Measurements from ENCODE around the gene SLC66A2. TPM values are rescaled to one million over a fixed set of nuclear protein-coding genes. Genes with fewer than 3 reads are reported as not detected.
A peak's percentile ranks its signal among the peaks of the same experiment; 100 is the strongest.

Gene SLC66A2
- total RNA-seq, 1 experiment from 2014 or later = 13.0 TPM

- Histone ChIP-seq H3K79me2 (ENCODE audit: insufficient read depth, low read length) (no peaks in the 10 kb centered on the region), H2BK15ac (ENCODE audit: low read depth, low read length) (no peak overlapping the region), H3K79me1 (ENCODE audit: insufficient read depth, low read depth, low read length, poor library complexity, severe bottlenecking) (no peaks in the 10 kb centered on the region), H4K20me1 (ENCODE audit: control insufficient read depth, insufficient read depth, insufficient read length) (no peaks in the 10 kb centered on the region), H4K5ac (ENCODE audit: insufficient read length, low read depth, low read length) (no peak overlapping the region), H2BK12ac (ENCODE audit: insufficient read length, low read depth, low read length) (no peak overlapping the region), H3K9me3 (ENCODE audit: control insufficient read depth, low read depth, low read length) (no peaks in the 10 kb centered on the region), H2BK5ac (ENCODE audit: insufficient read length, low read length) (no peak overlapping the region), H3K4me2 (ENCODE audit: insufficient read depth, insufficient read length, low read length) (no peak overlapping the region), H3K23me2 (ENCODE audit: insufficient read length, low read depth, low read length, poor library complexity, severe bottlenecking) (no peaks in the 10 kb centered on the region), H4K91ac (ENCODE audit: insufficient read length, low read depth, low read length) (no peak overlapping the region), H2BK20ac (ENCODE audit: low read depth, low read length, poor library complexity, severe bottlenecking) (no peak overlapping the region), H3K9ac (ENCODE audit: extremely low read depth, insufficient read length, low read length) (no peak overlapping the region), H3K14ac (ENCODE audit: insufficient read depth, low read length) (no peak overlapping the region; the same call in 1 of the 2 replicates), H2AFZ (ENCODE audit: low read length) (no peak overlapping the region), H3T11ph (ENCODE audit: low read length) (no peak overlapping the region), H3K27ac (ENCODE audit: insufficient read length, low read depth, low read length) (no peak overlapping the region), H3K4me1 (ENCODE audit: insufficient read depth, low read length) (no peaks in the 10 kb centered on the region), H3K27me3 (ENCODE audit: insufficient read depth, low read length) (no peaks in the 10 kb centered on the region), H3K56ac (ENCODE audit: insufficient read length, low read depth, low read length) (no peak overlapping the region), H3K18ac (ENCODE audit: insufficient read length, low read depth, low read length) (no peak overlapping the region), H4K8ac (replicated peaks; ENCODE audit: insufficient read length, low read depth, low read length) (no peak overlapping the region), H2AK5ac (ENCODE audit: insufficient read length, low read length) (no peak overlapping the region), H3K23ac (ENCODE audit: insufficient read length, low read depth, low read length) (no peak overlapping the region), H2BK120ac (ENCODE audit: low read depth, low read length, poor library complexity, severe bottlenecking) (no peak overlapping the region), H3K4ac (ENCODE audit: low read depth, low read length) (no peak overlapping the region)
- no peak overlapping the region for H3K4me3 Mint-ChIP-seq
- no peaks in the 10 kb centered on the region; the same call in 1 of the 2 replicates for H3K27me3 Mint-ChIP-seq (ENCODE audit: low read depth)
- no peaks in the 10 kb centered on the region for H3K36me3 Mint-ChIP-seq (ENCODE audit: insufficient read depth in 1 of 3, low read depth in 3 of 3)
- peaks cover 0 to 16% of the 10 kb centered on the region in 2 experiments; a peak in 2 of 4 replicates for H3K4me1 Mint-ChIP-seq
- TF ChIP-seq CTCF (conservative IDR thresholded peaks at IDR 0.05) = no peak
- peak; percentile 22 for DNase-seq
- no peaks in the 10 kb centered on the region for H3K9me3 Mint-ChIP-seq
- no peak overlapping the region for H3K27ac Mint-ChIP-seq
- no CpG with 5 or more reads among the region's 16 CpGs for WGBS (ENCODE audit: extremely low coverage, insufficient read length, low lambda C conversion rate)
These were observed 75.0 kb downstream of the SLC66A2 start for GRCh38 chr18:79876497-79876896.
